Immature natural killer cell (primary cell): ENCODE results near the gene NAA40. TPM values are rescaled to one million over a fixed set of nuclear protein-coding genes. Genes with fewer than 3 reads are reported as not detected.

Experiments used
- DNase-seq, 3 donors: peaks; one replicate each; pipeline ENCODE4 v3.0.0; 2022; ENCODE audit warnings: mixed read lengths in 1 of 3
- H3K27ac Mint-ChIP-seq, 6 donors: one replicate each; pipeline ENCODE4 v1.8.0; 2020; ENCODE audit warnings: mixed read lengths in 6 of 6, mild to moderate bottlenecking in 5 of 6, inconsistent platforms in 4 of 6, moderate library complexity in 3 of 6
- H3K27me3 Mint-ChIP-seq, 3 donors: one replicate each; pipeline ENCODE4 v1.8.0; 2020 to 2021; ENCODE audit warnings: low read depth in 3 of 3, mild to moderate bottlenecking in 3 of 3, mixed read lengths in 3 of 3, moderate library complexity in 3 of 3, inconsistent platforms in 1 of 3
- H3K36me3 Mint-ChIP-seq, 3 donors: one replicate each; pipeline ENCODE4 v1.8.0; 2020; ENCODE audit warnings: mixed read lengths in 3 of 3, inconsistent platforms in 2 of 3, mild to moderate bottlenecking in 2 of 3
- H3K4me1 Mint-ChIP-seq, 2 donors: one replicate each; pipeline ENCODE4 v1.8.0; 2020; ENCODE audit warnings: inconsistent platforms in 2 of 2, mild to moderate bottlenecking in 2 of 2, mixed read lengths in 2 of 2, moderate library complexity in 1 of 2
- H3K4me3 Mint-ChIP-seq, 5 donors: one replicate each; pipeline ENCODE4 v1.8.0; 2020; ENCODE audit warnings: mild to moderate bottlenecking in 5 of 5, mixed read lengths in 5 of 5, inconsistent platforms in 3 of 5, moderate library complexity in 3 of 5
- H3K9me3 Mint-ChIP-seq, 6 donors: one replicate each; pipeline ENCODE4 v1.8.0; 2020; ENCODE audit warnings: mild to moderate bottlenecking in 6 of 6, mixed read lengths in 6 of 6, inconsistent platforms in 4 of 6, moderate library complexity in 3 of 6
- polyA plus RNA-seq, 3 donors: library from polyadenylated mRNA; unstranded; fragments of 300-500 nt; fragmentation: Illumina TruSeq; gene quantifications; one replicate each; pipeline ENCODE4 v1.2.3, GENCODE V29; 2021

Gene NAA40
- polyA plus RNA-seq: 10 to 100 TPM; 17.9 to 32.3 (median 18.0) TPM

- Mint-ChIP-seq H3K27ac (peak within 1 kb of the TSS; percentile 86 to 98 (median 94)), H3K4me1 (peaks cover 30 to 33% of the 10 kb centered on the region in 2 donors), H3K36me3 (no peaks in the 10 kb centered on the region), H3K9me3 (no peaks in the 10 kb centered on the region), H3K4me3 (peak within 1 kb of the TSS; percentile 85 to 93 (median 92)), H3K27me3 (peaks cover 5 to 10% (median 9%) of the 10 kb centered on the region in 3 donors)
- peak; percentile 97 to 98 (median 97) for DNase-seq
Measured at GRCh38 chr11:63938479-63939396, at the start of gene NAA40. TSS of gene NAA40 (plus strand) at chr11:63939002. CDS start at chr11:63939097, 95 bp downstream.

GRCh38 chr11:63889344-63889743 lies 49.5 kb upstream of the NAA40 start:
- Mint-ChIP-seq H3K27ac (peak overlapping the region; percentile 93 to 99 (median 98)), H3K9me3 (no peaks in the 10 kb centered on the region), H3K4me1 (peaks cover 78 to 82% of the 10 kb centered on the region in 2 donors)

GRCh38 chr11:63890368-63890767 lies 48.4 kb upstream of the NAA40 start:
- no peak for DNase-seq
- Mint-ChIP-seq H3K4me1 (peaks cover 75 to 80% of the 10 kb centered on the region in 2 donors), H3K4me3 (peak overlapping the region; percentile 95 to 99 (median 98)), H3K27me3 (peaks cover 6 to 7% (median 7%) of the 10 kb centered on the region in 3 donors), H3K36me3 (peaks cover 0 to 2% (median 0%) of the 10 kb centered on the region in 3 donors), H3K27ac (peak overlapping the region; percentile 93 to 99 (median 98)), H3K9me3 (no peaks in the 10 kb centered on the region)

More at GRCh38 chr11:63889344-63889743, 49.5 kb upstream of the NAA40 start:
- Mint-ChIP-seq H3K4me3 (peak overlapping the region; percentile 95 to 99 (median 98)), H3K27me3 (peaks cover 6 to 7% (median 7%) of the 10 kb centered on the region in 3 donors), H3K36me3 (no peaks in the 10 kb centered on the region)
- no peak for DNase-seq

- DNase-seq: no peak
Measured at GRCh38 chr11:63892228-63892627, 46.6 kb upstream of the NAA40 start.

GRCh38 chr11:63893355-63893754 lies 45.4 kb upstream of the NAA40 start:
- peaks cover 62 to 76% of the 10 kb centered on the region in 2 donors for H3K4me1 Mint-ChIP-seq
- peak overlapping the region in 1 of 5 donors; percentile 23 for H3K4me3 Mint-ChIP-seq
- H3K27me3 Mint-ChIP-seq: peaks cover 2 to 7% (median 5%) of the 10 kb centered on the region in 3 donors
- H3K27ac Mint-ChIP-seq: peak overlapping the region in 4 of 6 donors; percentile 26 to 50 (median 36)
- no peaks in the 10 kb centered on the region for H3K9me3 Mint-ChIP-seq
- H3K36me3 Mint-ChIP-seq: peaks cover 9 to 19% (median 16%) of the 10 kb centered on the region in 3 donors
- DNase-seq: no peak

More at GRCh38 chr11:63892228-63892627, 46.6 kb upstream of the NAA40 start:
- Mint-ChIP-seq H3K27me3 (peaks cover 6 to 9% (median 7%) of the 10 kb centered on the region in 3 donors), H3K4me1 (peaks cover 70 to 87% of the 10 kb centered on the region in 2 donors), H3K27ac (peak overlapping the region; percentile 19 to 99 (median 82)), H3K4me3 (peak overlapping the region in 1 of 5 donors; percentile 10), H3K9me3 (no peaks in the 10 kb centered on the region), H3K36me3 (peaks cover 9 to 14% (median 13%) of the 10 kb centered on the region in 3 donors)

- H3K4me3 Mint-ChIP-seq: no peak overlapping the region
Measured at GRCh38 chr11:63896071-63896470, 42.7 kb upstream of the NAA40 start.

GRCh38 chr11:63897459-63898146 lies 41.2 kb upstream of the NAA40 start:
- H3K27me3 Mint-ChIP-seq: peaks cover 0 to 2% (median 2%) of the 10 kb centered on the region in 3 donors
- peaks cover 25 to 45% of the 10 kb centered on the region in 2 donors for H3K4me1 Mint-ChIP-seq
- peaks cover 18 to 38% (median 35%) of the 10 kb centered on the region in 3 donors for H3K36me3 Mint-ChIP-seq
- no peak for DNase-seq
- peak overlapping the region in 2 of 6 donors; percentile 14 to 22 for H3K27ac Mint-ChIP-seq
- H3K4me3 Mint-ChIP-seq: no peak overlapping the region
- H3K9me3 Mint-ChIP-seq: no peaks in the 10 kb centered on the region

More at GRCh38 chr11:63896071-63896470, 42.7 kb upstream of the NAA40 start:
- peak overlapping the region in 2 of 6 donors; percentile 14 to 29 for H3K27ac Mint-ChIP-seq
- no peak for DNase-seq
- no peaks in the 10 kb centered on the region for H3K9me3 Mint-ChIP-seq
- peaks cover 0 to 2% (median under 1%) of the 10 kb centered on the region in 3 donors for H3K27me3 Mint-ChIP-seq
- H3K36me3 Mint-ChIP-seq: peaks cover 10 to 29% (median 26%) of the 10 kb centered on the region in 3 donors
- peaks cover 38 to 51% of the 10 kb centered on the region in 2 donors for H3K4me1 Mint-ChIP-seq

- Mint-ChIP-seq H3K4me1 (peaks cover 14 to 15% of the 10 kb centered on the region in 2 donors), H3K36me3 (peaks cover 16 to 48% (median 40%) of the 10 kb centered on the region in 3 donors), H3K4me3 (no peak overlapping the region), H3K27ac (peak overlapping the region in 3 of 6 donors; percentile 55 to 64 (median 63)), H3K27me3 (peaks cover 0 to 2% (median 0%) of the 10 kb centered on the region in 3 donors), H3K9me3 (peaks cover 0 to 2% (median 0%) of the 10 kb centered on the region in 6 donors)
- DNase-seq: no peak
Measured at GRCh38 chr11:63901660-63902059, 37.1 kb upstream of the NAA40 start.

GRCh38 chr11:63903884-63904283 lies 34.9 kb upstream of the NAA40 start:
- Mint-ChIP-seq H3K4me3 (no peak overlapping the region), H3K27me3 (peaks cover 0 to 2% (median under 1%) of the 10 kb centered on the region in 3 donors), H3K4me1 (peaks cover 10 to 11% of the 10 kb centered on the region in 2 donors), H3K27ac (peak overlapping the region in 1 of 6 donors; percentile 22), H3K36me3 (peaks cover 13 to 41% (median 30%) of the 10 kb centered on the region in 3 donors), H3K9me3 (peaks cover 0 to 2% (median 0%) of the 10 kb centered on the region in 6 donors)
- DNase-seq: no peak

GRCh38 chr11:63904743-63905142 lies 34.1 kb upstream of the NAA40 start:
- H3K9me3 Mint-ChIP-seq: peaks cover 0 to 2% (median 0%) of the 10 kb centered on the region in 6 donors
- H3K4me1 Mint-ChIP-seq: peaks cover 11% of the 10 kb centered on the region in 2 donors
- no peak for DNase-seq
- H3K36me3 Mint-ChIP-seq: peaks cover 13 to 38% (median 28%) of the 10 kb centered on the region in 3 donors
- H3K4me3 Mint-ChIP-seq: no peak overlapping the region
- peaks cover 0 to 2% (median 1%) of the 10 kb centered on the region in 3 donors for H3K27me3 Mint-ChIP-seq
- H3K27ac Mint-ChIP-seq: no peak overlapping the region

GRCh38 chr11:63905179-63905578 lies 33.6 kb upstream of the NAA40 start:
- peaks cover 0 to 2% (median 0%) of the 10 kb centered on the region in 6 donors for H3K9me3 Mint-ChIP-seq

GRCh38 chr11:63906087-63906486 lies 32.7 kb upstream of the NAA40 start:
- Mint-ChIP-seq H3K4me3 (no peak overlapping the region), H3K27ac (peak overlapping the region in 1 of 6 donors; percentile 40), H3K9me3 (peaks cover 0 to 2% (median 0%) of the 10 kb centered on the region in 6 donors), H3K36me3 (peaks cover 12 to 29% (median 23%) of the 10 kb centered on the region in 3 donors), H3K27me3 (peaks cover 0 to 1% (median 1%) of the 10 kb centered on the region in 3 donors), H3K4me1 (peaks cover 9 to 10% of the 10 kb centered on the region in 2 donors)
- DNase-seq: no peak

More at GRCh38 chr11:63905179-63905578, 33.6 kb upstream of the NAA40 start:
- H3K36me3 Mint-ChIP-seq: peaks cover 13 to 36% (median 27%) of the 10 kb centered on the region in 3 donors
- H3K4me3 Mint-ChIP-seq: no peak overlapping the region
- H3K4me1 Mint-ChIP-seq: peaks cover 11% of the 10 kb centered on the region in 2 donors
- H3K27me3 Mint-ChIP-seq: peaks cover 0 to 2% (median 1%) of the 10 kb centered on the region in 3 donors
- no peak overlapping the region for H3K27ac Mint-ChIP-seq
- DNase-seq: no peak

- H3K27me3 Mint-ChIP-seq: peaks cover 0 to 1% (median 0%) of the 10 kb centered on the region in 3 donors
- H3K27ac Mint-ChIP-seq: no peak overlapping the region
- peaks cover 8 to 24% (median 18%) of the 10 kb centered on the region in 3 donors for H3K36me3 Mint-ChIP-seq
- peak; percentile 27 to 44 (median 36) for DNase-seq
- no peak overlapping the region for H3K4me3 Mint-ChIP-seq
- H3K9me3 Mint-ChIP-seq: peaks cover 0 to 2% (median 0%) of the 10 kb centered on the region in 6 donors
- peaks cover 4 to 8% of the 10 kb centered on the region in 2 donors for H3K4me1 Mint-ChIP-seq
Measured at GRCh38 chr11:63906585-63906984, 32.2 kb upstream of the NAA40 start.
